Fibroblast of the conjunctiva (primary cell): ENCODE results near the gene HPS3.

Source experiments
- DNase-seq: peaks from one replicate; pipeline ENCODE4 v3.0.0-alpha.2; 2010; ENCODE audit warnings: low read depth

Gene HPS3

GRCh38 chr3:149122721-149123578, 6.5 kb upstream of the HPS3 start:
- no peak for DNase-seq

GRCh38 chr3:149128821-149129220, 617 bp upstream of the HPS3 start:
- no peak for DNase-seq

- no peak for DNase-seq
Measured at GRCh38 chr3:149131589-149131988, 2.2 kb downstream of the HPS3 start.

GRCh38 chr3:149134575-149134974, 5.1 kb downstream of the HPS3 start:
- no peak for DNase-seq

- no peak for DNase-seq
Measured at GRCh38 chr3:149142682-149143081, 13.2 kb downstream of the HPS3 start.

- DNase-seq: no peak
Measured at GRCh38 chr3:149145356-149145755, 15.9 kb downstream of the HPS3 start.

- DNase-seq: no peak
Measured at GRCh38 chr3:149145974-149146373, 16.5 kb downstream of the HPS3 start.

GRCh38 chr3:149150436-149150835, 21.0 kb downstream of the HPS3 start:
- no peak for DNase-seq

GRCh38 chr3:149151843-149152242, 22.4 kb downstream of the HPS3 start:
- no peak for DNase-seq

GRCh38 chr3:149152420-149152819, 23.0 kb downstream of the HPS3 start:
- DNase-seq: no peak

- DNase-seq: no peak
Measured at GRCh38 chr3:149153402-149153801, 24.0 kb downstream of the HPS3 start.

- DNase-seq: no peak
Measured at GRCh38 chr3:149160754-149161300, 31.4 kb downstream of the HPS3 start.

GRCh38 chr3:149162007-149162406, 32.6 kb downstream of the HPS3 start:
- no peak for DNase-seq

- DNase-seq: no peak
Measured at GRCh38 chr3:149163066-149163465, 33.6 kb downstream of the HPS3 start.

- no peak for DNase-seq
Measured at GRCh38 chr3:149167898-149168297, 38.5 kb downstream of the HPS3 start.

- no peak for DNase-seq
Measured at GRCh38 chr3:149170672-149171071, 41.2 kb downstream of the HPS3 start.

GRCh38 chr3:149174901-149175300, 45.5 kb downstream of the HPS3 start:
- no peak for DNase-seq

- no peak for DNase-seq
Measured at GRCh38 chr3:149177122-149177521, 47.7 kb downstream of the HPS3 start.

GRCh38 chr3:149179220-149179619, 49.8 kb downstream of the HPS3 start:
- no peak for DNase-seq

- peak; percentile 99 for DNase-seq
Measured at GRCh38 chr3:149180057-149180573, 50.7 kb downstream of the HPS3 start.

- no peak for DNase-seq
Measured at GRCh38 chr3:149181182-149181581, 51.7 kb downstream of the HPS3 start.

- no peak for DNase-seq
Measured at GRCh38 chr3:149186219-149186618, 56.8 kb downstream of the HPS3 start.

- no peak for DNase-seq
Measured at GRCh38 chr3:149186721-149187120, 57.3 kb downstream of the HPS3 start.

- no peak for DNase-seq
Measured at GRCh38 chr3:149188494-149188893, 59.1 kb downstream of the HPS3 start.
